ENCODE measurements around the gene ULK4. TPM values are rescaled to one million over a fixed set of nuclear protein-coding genes. Genes with fewer than 3 reads are reported as not detected.

Gene ULK4
- total RNA-seq, 1 experiment from 2014 or later: 6.3 TPM

GRCh38 chr3:41575724-41576123, 386.2 kb downstream of the ULK4 start:
- intact Hi-C loops (cut with micrococcal nuclease): loop anchor here (5.0 kb wide), 1 partner anchor 993 kb away; no protein-coding TSS in a partner anchor
- Histone ChIP-seq H3K4me3 (replicated peaks in 1 of 2; ENCODE audit: low read depth in 1 of 2, low read length in 2 of 2) (no peak overlapping the region), H2AFZ (ENCODE audit: low read depth, low read length, poor library complexity, severe bottlenecking) (no peak overlapping the region), H3K27ac (ENCODE audit: low read depth, low read length) (no peak overlapping the region), H4K20me1 (ENCODE audit: insufficient read depth) (no peaks in the 10 kb centered on the region), H3K9ac (ENCODE audit: low read length) (no peak overlapping the region), H3K9me3 (ENCODE audit: control insufficient read depth in 1 of 2, insufficient read depth in 1 of 2, low read depth in 1 of 2, low read length in 2 of 2) (no peaks in the 10 kb centered on the region), H3K4me2 (ENCODE audit: low read length) (no peak overlapping the region), H3K79me2 (ENCODE audit: insufficient read depth, low read length) (no peaks in the 10 kb centered on the region), H3K27me3 (ENCODE audit: insufficient read depth, low read length) (no peaks in the 10 kb centered on the region), H3K9me2 (ENCODE audit: insufficient read depth) (no peaks in the 10 kb centered on the region), H3K4me1 (ENCODE audit: control insufficient read depth in 1 of 2, insufficient read depth in 2 of 2, low read length in 2 of 2) (no peaks in the 10 kb centered on the region), H3K36me3 (ENCODE audit: control insufficient read depth in 1 of 2, insufficient read depth in 2 of 2, low read length in 2 of 2) (no peaks in the 10 kb centered on the region)
- POLR2A ChIA-PET: no interaction called here
- no TSS peak for BruUV-seq (replicated peaks)
- ATAC-seq (no peak), DNase-seq (ENCODE audit: low read depth, low spot score) (no peak)
- RAD21 ChIA-PET (ENCODE audit: low non-redundant PET in 1 of 2, low total read pairs in 2 of 2, uncharacterized antibody in 2 of 2, unreplicated experiment in 2 of 2): no interaction called here
- no peak for TF ChIP-seq TCF7L2 (IDR thresholded peaks at IDR 0.05; ENCODE audit: borderline replicate concordance, extremely low read depth, insufficient read depth, insufficient read length)
- no peak for TF ChIP-seq POLR2A (IDR thresholded peaks at IDR 0.05; ENCODE audit: borderline replicate concordance, extremely low read depth, insufficient read depth, insufficient read length)
- no peak for TF ChIP-seq ATF3 (IDR thresholded peaks at IDR 0.05)
- TF ChIP-seq ZBTB33 (IDR thresholded peaks at IDR 0.05; ENCODE audit: extremely low read depth, insufficient replicate concordance, low read length): no peak
- TF ChIP-seq ZNF274 (IDR thresholded peaks at IDR 0.05; ENCODE audit: low read depth, low read length): no peak
- no peak for TF ChIP-seq YY1 (IDR thresholded peaks at IDR 0.05; ENCODE audit: extremely low read depth, insufficient replicate concordance, low read depth, low read length)
- no peak for TF ChIP-seq SP1 (IDR thresholded peaks at IDR 0.05; ENCODE audit: low read depth)
- TF ChIP-seq RAD21 (IDR thresholded peaks at IDR 0.05; ENCODE audit: low read depth): no peak
- TF ChIP-seq REST (IDR thresholded peaks at IDR 0.05; ENCODE audit: low read depth): no peak
- no peak for TF ChIP-seq CEBPB (IDR thresholded peaks at IDR 0.05; ENCODE audit: low read depth)
- no peak for TF ChIP-seq JUND (IDR thresholded peaks at IDR 0.05)
- no peak for TF ChIP-seq CTCF (IDR thresholded peaks at IDR 0.05 in 2 of 3, conservative IDR thresholded peaks at IDR 0.05 in 1 of 3; ENCODE audit: borderline replicate concordance in 1 of 3, insufficient read depth in 1 of 3, low read depth in 2 of 3, low read length in 2 of 3)
- no peak for TF ChIP-seq EGR1 (IDR thresholded peaks at IDR 0.05; ENCODE audit: low read depth)
- no peak for TF ChIP-seq ELF1 (IDR thresholded peaks at IDR 0.05; ENCODE audit: borderline replicate concordance, low read depth)
- TF ChIP-seq ZFX (IDR thresholded peaks at IDR 0.05): no peak
- no peak for TF ChIP-seq EZH2phosphoT487 (IDR thresholded peaks at IDR 0.05; ENCODE audit: borderline replicate concordance)
- no peak for TF ChIP-seq SRF (IDR thresholded peaks at IDR 0.05; ENCODE audit: low read depth)
- TF ChIP-seq CBX3 (IDR thresholded peaks at IDR 0.05; ENCODE audit: low read depth): no peak
- CTCF ChIA-PET: no interaction called here
